NCI-H226 (cell line): Measurements from ENCODE around the gene BLOC1S1.
A peak's percentile ranks its signal among the peaks of the same experiment; 100 is the strongest.

ENCODE experiments used
- DNase-seq: peaks from one replicate; pipeline ENCODE4 v3.0.0-alpha.2; 2015

BLOC1S1 gene

DNA sequence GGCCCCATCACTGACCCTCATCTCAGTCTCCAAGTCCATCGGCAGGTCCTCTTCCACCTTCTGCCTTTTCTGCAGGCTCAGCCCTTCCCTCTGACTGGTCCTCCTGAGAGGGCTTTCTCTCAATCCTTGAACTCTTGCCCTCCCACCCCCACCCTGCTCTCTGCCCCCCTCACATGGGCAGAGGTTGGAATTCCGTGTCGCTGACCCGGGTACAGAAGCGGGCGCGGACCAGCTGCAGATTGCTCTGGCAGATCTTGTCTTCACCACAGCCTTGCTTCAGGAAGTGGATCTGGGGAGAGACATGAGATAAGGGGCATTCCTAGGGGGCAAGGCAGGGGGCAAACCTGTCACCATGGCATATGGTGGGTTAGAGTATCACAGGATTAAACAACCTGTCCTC is 20.5 kb upstream of the BLOC1S1 start:
- no peak for DNase-seq

DNA sequence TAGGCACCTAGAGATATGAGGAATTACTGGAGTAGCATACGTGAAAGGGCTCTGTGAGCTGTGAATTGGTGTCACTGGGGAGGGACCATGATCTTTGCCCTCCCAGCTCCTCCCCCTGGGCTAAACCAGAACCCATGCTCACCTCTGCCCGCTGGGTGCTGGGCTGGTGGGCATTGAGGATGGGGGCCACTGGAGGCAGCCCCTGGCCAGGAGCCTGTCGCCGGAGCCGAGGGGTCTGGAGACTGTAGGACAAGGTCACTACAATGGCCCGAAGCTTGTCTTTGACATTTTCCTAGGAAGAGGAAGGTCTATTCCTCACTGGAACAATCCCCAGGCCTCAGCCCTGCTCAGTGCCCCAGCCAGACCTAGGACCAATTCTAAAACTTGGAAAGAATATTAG is 19.7 kb upstream of the BLOC1S1 start:
- DNase-seq, result no peak

GRCh38 chr12:55696796-55697462 is 18.9 kb upstream of the BLOC1S1 start:
- no peak for DNase-seq

- no peak for DNase-seq
Measured at GRCh38 chr12:55697686-55698085, 18.2 kb upstream of the BLOC1S1 start.

- DNase-seq, result no peak
Measured at GRCh38 chr12:55698241-55698955, 17.4 kb upstream of the BLOC1S1 start.

GRCh38 chr12:55698965-55699364 is 16.9 kb upstream of the BLOC1S1 start:
- no peak for DNase-seq

- DNase-seq, result no peak
Measured at GRCh38 chr12:55699471-55700055, 16.3 kb upstream of the BLOC1S1 start.

DNA sequence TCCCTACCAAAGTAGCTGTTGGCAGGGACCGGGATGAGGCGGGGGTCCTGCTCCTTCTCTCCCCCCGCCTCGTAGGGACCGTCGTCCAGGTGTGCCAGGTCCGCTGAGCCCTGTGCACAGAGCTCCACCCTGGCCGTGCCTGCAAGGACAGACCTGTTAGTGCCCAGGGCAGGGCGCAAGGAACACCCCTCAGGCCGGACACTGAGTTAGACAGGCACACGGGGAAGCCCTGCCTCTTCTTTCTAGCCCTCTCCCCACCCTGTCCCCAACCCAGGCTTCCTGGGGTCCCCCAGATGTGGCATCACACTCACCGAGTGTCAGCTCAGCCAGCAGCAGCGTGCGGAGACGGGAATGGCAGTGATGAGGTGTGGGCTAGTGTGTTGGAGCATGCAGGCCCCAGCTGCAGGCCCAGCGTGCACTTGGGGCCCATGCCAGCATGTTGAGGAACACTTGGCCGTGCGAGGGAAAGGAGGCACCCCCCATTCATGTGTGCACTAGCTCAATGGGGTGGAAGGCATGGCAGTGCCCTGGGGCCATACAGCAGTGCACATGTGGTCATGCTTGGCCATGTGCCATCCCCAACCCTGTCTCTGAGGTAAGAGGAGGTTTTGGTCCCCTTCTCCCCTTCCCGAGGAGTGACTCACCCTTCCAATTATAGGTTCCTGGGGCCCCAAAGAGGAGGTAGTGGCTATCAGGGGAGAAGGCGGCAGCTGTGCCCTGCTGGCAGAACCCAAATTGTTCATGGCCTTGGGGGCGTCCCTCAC is 15.4 kb upstream of the BLOC1S1 start:
- peak; percentile 31 for DNase-seq

DNA sequence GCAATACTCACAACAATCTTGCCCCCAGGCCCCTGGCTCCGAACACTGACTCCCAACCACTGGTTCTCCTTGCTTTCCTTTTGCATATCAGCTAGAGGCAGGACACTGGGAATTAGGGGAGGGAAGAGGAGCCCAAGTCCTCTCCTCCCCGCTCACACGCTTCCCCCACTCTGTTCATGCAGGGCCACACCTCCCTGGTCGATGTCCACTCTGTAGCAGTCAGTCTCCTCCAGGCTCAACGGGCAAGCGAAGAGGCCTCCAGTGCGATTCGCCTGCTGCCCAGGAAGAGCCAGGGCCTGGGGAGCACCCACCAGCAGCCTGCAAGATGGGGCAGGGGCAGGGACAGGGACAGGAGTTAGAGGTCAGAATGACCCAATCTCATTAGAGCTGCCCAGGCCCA is 13.0 kb upstream of the BLOC1S1 start:
- DNase-seq, result no peak

DNA sequence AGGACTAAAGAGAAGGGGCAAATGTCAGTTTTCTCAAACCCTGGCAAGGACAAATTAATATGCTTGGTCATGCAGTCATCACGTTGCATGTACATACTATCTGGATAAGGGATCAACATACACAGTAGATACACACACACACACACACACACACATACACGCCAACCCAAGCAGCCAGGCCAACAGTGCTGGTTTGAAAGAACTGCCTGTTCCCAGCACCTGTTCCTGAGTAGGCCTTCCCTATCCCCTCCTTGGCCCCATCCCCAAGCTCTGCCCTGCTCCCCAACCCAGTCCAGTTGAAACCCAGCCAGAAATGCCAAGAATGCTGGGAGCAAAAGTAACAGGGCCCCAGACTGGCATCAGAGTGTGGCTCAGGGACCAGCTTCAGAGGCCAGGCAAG is 12.6 kb upstream of the BLOC1S1 start:
- no peak for DNase-seq

GRCh38 chr12:55703901-55704761 is 11.7 kb upstream of the BLOC1S1 start:
- DNase-seq, result peak; percentile 18

- no peak for DNase-seq
Measured at GRCh38 chr12:55704824-55705718, 10.8 kb upstream of the BLOC1S1 start.

DNA sequence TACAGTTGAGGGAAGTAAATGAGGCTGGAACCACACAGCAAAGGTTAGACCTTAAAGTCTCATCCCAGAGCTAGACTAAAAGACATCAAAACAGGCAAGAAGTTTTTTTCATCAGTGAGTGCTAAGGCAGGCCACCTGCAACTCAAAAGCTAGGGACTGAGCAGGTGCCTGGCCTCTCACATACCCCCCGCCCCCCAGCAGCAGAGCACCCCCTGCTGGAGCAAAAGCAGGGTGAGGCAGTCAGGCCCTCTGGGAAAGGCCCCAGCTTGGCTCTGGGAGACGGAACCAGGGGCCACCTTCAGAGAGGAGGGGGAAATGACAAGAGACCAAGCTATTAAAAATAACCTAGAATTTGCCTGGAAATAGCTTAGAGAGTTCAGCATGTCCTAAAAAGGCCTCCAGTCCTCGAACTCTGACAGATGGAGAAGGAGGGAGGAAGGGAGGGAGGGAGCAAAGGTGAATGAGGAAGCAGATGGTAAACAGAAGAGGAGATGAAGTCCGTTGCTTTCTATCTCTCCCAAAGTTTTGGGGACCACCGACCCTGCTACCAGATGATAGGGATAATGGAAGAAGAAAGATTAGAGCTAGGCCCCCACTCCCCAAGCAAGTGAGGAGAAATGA is 10.0 kb upstream of the BLOC1S1 start:
- no peak for DNase-seq

DNA sequence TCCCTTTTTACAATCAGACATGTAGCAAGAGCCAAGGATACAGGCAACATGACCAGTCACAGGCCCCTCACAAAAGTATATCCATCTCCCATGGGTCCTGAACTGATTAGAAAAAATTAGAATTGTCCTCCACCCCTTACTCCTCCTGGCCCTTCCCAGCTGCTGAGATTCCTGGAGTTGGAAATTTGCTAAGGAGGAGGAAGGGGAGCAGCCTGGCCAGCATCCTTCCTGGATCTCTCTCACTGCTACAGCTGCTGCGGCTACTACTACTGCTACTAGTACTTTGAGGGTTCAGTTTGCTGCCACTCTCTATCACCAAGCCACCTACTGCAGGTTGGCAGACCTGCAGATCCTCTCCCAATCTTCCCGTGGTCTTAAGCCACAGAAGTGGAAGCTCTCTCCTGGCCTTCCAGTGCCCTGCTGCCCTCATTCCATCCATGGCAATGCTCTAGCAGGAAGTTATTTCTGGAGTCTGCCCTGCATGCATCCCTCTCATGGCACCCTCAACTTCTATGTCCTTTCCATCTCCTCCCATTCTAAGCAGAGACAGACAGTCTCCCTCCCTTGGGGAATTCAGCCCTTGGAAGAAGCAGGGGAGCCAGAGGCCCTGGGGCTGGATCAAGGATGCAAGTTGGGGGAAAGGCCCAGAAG is 9.2 kb upstream of the BLOC1S1 start:
- DNase-seq, result no peak

DNA sequence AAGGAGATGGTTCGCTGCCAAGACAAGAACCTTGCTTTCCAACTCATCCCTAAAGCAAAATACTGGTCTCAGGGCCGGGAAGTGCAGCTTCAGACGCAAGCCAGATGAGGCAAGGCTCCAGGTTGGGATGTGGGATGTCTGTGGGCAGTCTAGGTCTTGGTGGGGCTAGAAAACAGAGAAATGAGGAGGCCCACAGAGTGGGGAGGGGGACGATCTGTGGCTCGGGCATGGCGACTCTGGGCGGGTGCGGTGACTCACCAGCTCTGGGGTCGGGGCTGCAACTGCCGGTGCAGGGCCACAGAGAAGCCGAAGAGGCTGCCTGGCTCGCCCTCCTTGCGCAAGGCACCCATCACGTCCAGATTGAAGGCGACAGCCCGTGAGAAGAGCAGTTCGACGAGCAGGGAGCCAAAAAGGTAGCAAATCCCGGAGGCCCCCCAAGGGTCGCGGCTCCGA is 8.6 kb upstream of the BLOC1S1 start:
- DNase-seq, result no peak

GRCh38 chr12:55707841-55708694 is 7.8 kb upstream of the BLOC1S1 start, which contains the start of gene ITGA7:
TSS of gene ITGA7 (minus strand) at chr12:55707904. CDS start at chr12:55707682, 222 bp downstream.
- peak; percentile 43 for DNase-seq

DNA sequence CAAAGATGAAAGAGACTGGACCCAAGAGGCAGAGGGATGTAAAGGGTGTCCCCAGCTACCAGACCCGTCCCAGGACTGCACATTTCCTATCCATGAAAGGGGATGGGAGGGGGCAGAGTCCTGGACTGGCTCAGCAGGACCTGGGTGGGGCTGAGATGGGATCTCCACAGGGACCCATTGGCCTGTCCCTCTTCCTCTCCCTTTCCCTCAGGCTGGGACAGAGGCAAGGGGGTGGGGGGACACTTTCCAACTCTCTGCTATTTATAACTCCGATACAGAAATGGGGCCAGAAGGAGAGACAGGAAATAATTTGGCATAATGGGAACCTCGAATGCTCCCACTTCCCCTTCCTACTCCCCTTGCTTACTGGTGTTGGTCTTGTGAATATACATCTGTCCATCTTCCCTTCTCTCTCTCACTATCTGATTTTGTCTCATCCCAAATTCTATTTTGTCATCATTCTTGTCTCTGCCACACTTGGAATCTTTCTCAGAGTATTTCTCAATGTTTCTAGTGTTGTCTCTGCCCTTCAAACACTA is 7.1 kb upstream of the BLOC1S1 start:
- DNase-seq, result no peak

GRCh38 chr12:55711786-55712553 is 3.9 kb upstream of the BLOC1S1 start:
- no peak for DNase-seq
